Prostate gland (tissue), 2 donors: ENCODE data around the gene ATE1. TPM values are rescaled to one million over a fixed set of nuclear protein-coding genes. Genes with fewer than 3 reads are reported as not detected.
"Not testable (repeated sequence)": the region's sequence is repeated elsewhere in the genome, so short reads cannot be mapped to it uniquely, and the experiment has no call there.

Experiments used
- DNase-seq: peaks from one replicate; pipeline ENCODE4 v3.0.0-alpha.2; 2019; ENCODE audit warnings: low spot score
- H3K27ac ChIP-seq, 2 donors: fragments of 200-600 bp; sonication (generic); 2 replicates each; pipeline ENCODE4 v1.5.1; 2017 to 2019
- H3K27me3 ChIP-seq: fragments of 200-600 bp; sonication (generic); replicated peaks from 2 replicates; pipeline ENCODE4 v1.5.1; 2019; ENCODE audit not compliant: insufficient read depth
- H3K36me3 ChIP-seq, 2 donors: fragments of 200-600 bp; sonication (generic); 1 replicate in 1 of 2; 2 replicates in 1 of 2; pipeline versions ENCODE4 v1.5.1 to v1.8.1; 2017 to 2019
- H3K4me1 ChIP-seq: fragments of 200-600 bp; sonication (generic); replicated peaks from 2 replicates; pipeline ENCODE4 v1.5.1; 2019
- H3K4me3 ChIP-seq, 2 donors: fragments of 200-600 bp; sonication (generic); 2 replicates each; pipeline ENCODE4 v1.5.1; 2017 to 2019
- H3K9me3 ChIP-seq: fragments of 200-600 bp; sonication (generic); 2 replicates; pipeline ENCODE4 v1.5.1; 2017
- POLR2A ChIP-seq: fragments of 450-650 bp; IDR thresholded peaks from one replicate; pipeline ENCODE4 v1.6.1; 2016; ENCODE audit warnings: antibody characterized with exemption, mild to moderate bottlenecking
- POLR2AphosphoS5 ChIP-seq: sonication (generic); formaldehyde crosslinking; IDR thresholded peaks from one replicate; pipeline ENCODE4 v1.6.1; 2017; ENCODE audit warnings: antibody characterized with exemption
- WGBS: methylation state at CpG from one replicate; pipeline ENCODE4 v1.1.5; 2018; 5-methylcytosine and 5-hydroxymethylcytosine counted together
- intact Hi-C: fragments of 100-400 bp; cut with DNase I; formaldehyde crosslinking; loops from one replicate; pipeline ENCODE4 v1.14.2; 2022
- total RNA-seq, 2 donors: library from RNA; depleted of rRNA; stranded (reverse); fragments of >200 nt; gene quantifications; one replicate each; pipeline ENCODE4 v1.1.0, GENCODE V29; 2016
- TF ChIP-seq, protein P1 (sequence below), 4 experiments: fragments of 200-600 bp in 2 of 4; fragments of 450-650 bp in 2 of 4; sonication (generic) in 2 of 4; IDR thresholded peaks; 1 replicate in 3 of 4; 2 replicates in 1 of 4; pipeline ENCODE4 v1.5.1; 2016 to 2019; ENCODE audit warnings: antibody characterized with exemption in 4 of 4, mild to moderate bottlenecking in 2 of 4, moderate library complexity in 2 of 4

ATE1 gene
- total RNA-seq, 2 donors from 2014 or later, result 29.9 to 36.2 TPM

DNA sequence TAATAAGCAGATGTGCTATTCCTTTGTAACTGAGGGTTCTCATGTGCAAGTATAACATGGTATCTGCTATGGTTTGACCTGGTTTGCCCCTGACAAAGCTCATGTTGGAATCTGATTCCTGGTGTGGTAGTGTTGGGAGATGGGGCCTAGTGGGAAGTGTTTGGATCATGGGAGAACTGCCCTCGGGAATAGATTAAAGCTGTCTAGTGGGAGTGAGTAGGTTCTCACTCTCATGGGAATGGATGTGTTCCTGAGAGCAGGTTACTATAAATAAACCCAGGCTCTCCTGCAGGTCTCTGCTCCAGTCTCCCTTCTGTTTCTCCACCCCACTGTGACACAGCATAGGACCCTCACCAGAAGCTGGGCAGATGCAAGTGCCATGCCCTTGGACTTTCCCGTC, 97.7 kb downstream of the ATE1 start:
- no peaks in the 10 kb centered on the region for H3K27me3 ChIP-seq
- no peak overlapping the region for H3K4me3 ChIP-seq
- DNase-seq, result no peak
- intact Hi-C loops, result no loop called here
- 88% methylated on average over 2 of the region's 2 CpGs for WGBS
- TF ChIP-seq POLR2A (no peak), POLR2AphosphoS5 (no peak)
- TF ChIP-seq, protein P1, sequence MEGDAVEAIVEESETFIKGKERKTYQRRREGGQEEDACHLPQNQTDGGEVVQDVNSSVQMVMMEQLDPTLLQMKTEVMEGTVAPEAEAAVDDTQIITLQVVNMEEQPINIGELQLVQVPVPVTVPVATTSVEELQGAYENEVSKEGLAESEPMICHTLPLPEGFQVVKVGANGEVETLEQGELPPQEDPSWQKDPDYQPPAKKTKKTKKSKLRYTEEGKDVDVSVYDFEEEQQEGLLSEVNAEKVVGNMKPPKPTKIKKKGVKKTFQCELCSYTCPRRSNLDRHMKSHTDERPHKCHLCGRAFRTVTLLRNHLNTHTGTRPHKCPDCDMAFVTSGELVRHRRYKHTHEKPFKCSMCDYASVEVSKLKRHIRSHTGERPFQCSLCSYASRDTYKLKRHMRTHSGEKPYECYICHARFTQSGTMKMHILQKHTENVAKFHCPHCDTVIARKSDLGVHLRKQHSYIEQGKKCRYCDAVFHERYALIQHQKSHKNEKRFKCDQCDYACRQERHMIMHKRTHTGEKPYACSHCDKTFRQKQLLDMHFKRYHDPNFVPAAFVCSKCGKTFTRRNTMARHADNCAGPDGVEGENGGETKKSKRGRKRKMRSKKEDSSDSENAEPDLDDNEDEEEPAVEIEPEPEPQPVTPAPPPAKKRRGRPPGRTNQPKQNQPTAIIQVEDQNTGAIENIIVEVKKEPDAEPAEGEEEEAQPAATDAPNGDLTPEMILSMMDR (IDR thresholded peaks at IDR 0.05), result no peak
- no peak overlapping the region for H3K27ac ChIP-seq
- H3K4me1 ChIP-seq, result peaks cover 5% of the 10 kb centered on the region
- no peaks in the 10 kb centered on the region for H3K9me3 ChIP-seq
- no peaks in the 10 kb centered on the region for H3K36me3 ChIP-seq

DNA sequence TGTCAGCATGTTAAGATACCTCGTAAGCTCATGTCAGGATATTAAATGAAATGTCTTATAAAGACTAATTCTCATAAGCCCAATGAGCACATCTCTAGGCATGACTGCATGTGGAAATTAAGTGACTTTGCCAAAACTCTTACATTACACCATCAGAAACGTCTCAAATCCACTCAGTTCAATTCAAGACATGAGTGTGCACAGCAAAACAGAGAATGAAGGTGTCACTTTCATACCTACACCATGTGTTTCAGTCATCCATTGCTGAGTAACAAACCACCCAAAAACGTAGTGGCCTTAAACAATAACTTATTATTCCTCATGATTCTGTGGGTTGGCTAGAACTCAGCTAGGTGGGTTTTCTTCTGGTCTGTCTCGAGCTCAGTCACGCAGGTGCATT, 99.8 kb downstream of the ATE1 start:
- Histone ChIP-seq H3K36me3 (no peaks in the 10 kb centered on the region), H3K4me3 (no peak overlapping the region), H3K27ac (no peak overlapping the region), H3K9me3 (no peaks in the 10 kb centered on the region), H3K27me3 (no peaks in the 10 kb centered on the region), H3K4me1 (no peaks in the 10 kb centered on the region)
- no peak for DNase-seq
- TF ChIP-seq POLR2A (no peak), POLR2AphosphoS5 (no peak)
- TF ChIP-seq, protein P1 (IDR thresholded peaks at IDR 0.05), result no peak
- 88% methylated on average over 5 of the region's 5 CpGs for WGBS
- intact Hi-C loops, result no loop called here

DNA sequence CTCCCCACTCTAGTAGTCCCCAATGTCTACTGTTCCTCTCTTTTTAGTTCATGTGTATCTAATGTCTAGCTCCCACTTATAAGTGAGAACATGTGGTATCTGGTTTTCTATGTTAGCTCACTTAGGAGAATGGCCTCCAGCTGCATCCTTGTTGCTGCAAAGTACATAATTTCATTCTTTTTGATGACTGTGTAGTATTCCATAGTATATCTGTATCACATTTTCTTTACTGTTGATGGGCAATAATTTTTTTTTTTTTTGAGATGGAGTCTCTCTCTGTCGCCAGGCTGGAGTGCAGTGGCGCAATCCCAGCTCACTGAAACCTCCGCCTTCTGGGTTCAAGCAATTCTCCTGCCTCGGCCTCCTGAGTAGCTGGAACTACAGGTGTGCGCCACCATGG, 101.1 kb downstream of the ATE1 start:
- H3K4me3 ChIP-seq, intact Hi-C loops, H3K9me3 ChIP-seq, H3K27ac ChIP-seq, DNase-seq, H3K27me3 ChIP-seq, H3K36me3 ChIP-seq, H3K4me1 ChIP-seq: not testable (repeated sequence)
- WGBS, result 95% methylated on average over 5 of the region's 5 CpGs

DNA sequence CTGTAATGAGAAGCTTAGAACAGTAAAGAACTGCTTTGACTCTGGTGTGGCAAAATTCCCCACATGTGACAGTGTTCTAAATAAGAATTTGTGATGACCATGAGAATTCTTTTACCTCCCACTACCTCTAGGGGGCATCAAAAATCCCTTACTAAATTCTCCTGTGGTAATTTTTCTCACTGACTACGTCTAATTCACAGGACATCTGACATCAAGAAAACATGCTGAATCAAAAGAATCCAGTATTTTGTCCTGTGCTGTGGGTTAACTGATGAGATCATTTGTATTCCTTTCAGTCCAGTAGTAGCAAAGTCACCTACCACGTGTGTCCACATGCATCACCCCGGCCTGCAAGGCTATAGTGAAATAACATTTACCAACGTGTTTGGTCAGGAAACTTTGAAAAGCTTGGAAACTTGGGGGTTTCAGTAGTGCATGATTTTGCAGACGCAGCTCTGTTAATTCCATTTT, 103.8 kb downstream of the ATE1 start:
- no peak for TF ChIP-seq POLR2A
- TF ChIP-seq, protein P1 (IDR thresholded peaks at IDR 0.05), result peak in 3 of 4 experiments; percentile 54 to 67 (median 59)
- Histone ChIP-seq H3K4me3 (no peak overlapping the region), H3K27me3 (no peaks in the 10 kb centered on the region), H3K27ac (no peak overlapping the region), H3K4me1 (peaks cover 2% of the 10 kb centered on the region), H3K36me3 (no peaks in the 10 kb centered on the region), H3K9me3 (no peaks in the 10 kb centered on the region)
- intact Hi-C loops, result no loop called here
- WGBS, result 70% methylated on average over 5 of the region's 5 CpGs
- no peak for DNase-seq

DNA sequence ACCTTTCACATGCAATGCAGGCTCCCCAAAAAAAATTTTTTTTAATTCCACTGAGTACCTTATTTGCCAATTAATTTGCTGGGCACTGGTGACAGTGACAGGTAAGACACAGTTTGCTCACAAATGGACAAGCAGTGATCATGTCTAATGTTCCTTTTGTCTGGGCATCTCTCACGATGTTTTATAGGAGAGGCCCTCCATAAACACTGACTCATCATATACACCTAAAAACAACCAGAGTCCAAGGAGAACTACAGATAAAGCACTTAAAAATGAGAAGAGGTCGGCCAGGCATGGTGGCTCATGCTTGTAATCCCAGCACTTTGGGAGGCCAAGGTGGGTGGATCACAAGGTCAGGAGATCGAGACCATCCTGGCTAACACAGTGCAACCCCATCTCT, 105.1 kb downstream of the ATE1 start:
- Histone ChIP-seq H3K9me3 (no peaks in the 10 kb centered on the region), H3K27me3 (no peaks in the 10 kb centered on the region), H3K27ac (no peak overlapping the region), H3K36me3 (no peaks in the 10 kb centered on the region), H3K4me1 (peaks cover 2% of the 10 kb centered on the region), H3K4me3 (no peak overlapping the region)
- no peak for DNase-seq
- TF ChIP-seq POLR2A (no peak), POLR2AphosphoS5 (no peak)
- TF ChIP-seq, protein P1 (IDR thresholded peaks at IDR 0.05), result no peak
- WGBS, result 76% methylated on average over 3 of the region's 3 CpGs
- intact Hi-C loops, result no loop called here
